Pancreas (tissue), 10 donors: ENCODE data around the gene PIP5K1B. TPM values are rescaled to one million over a fixed set of nuclear protein-coding genes. Genes with fewer than 3 reads are reported as not detected.

ENCODE experiments used
- ATAC-seq, 4 donors: fragments of 200-7000 bp; cut with Tn5 transposase; one replicate each; pipeline versions ENCODE4 v1.8.0 to v1.9.1; 2020; ENCODE audit warnings: mild to moderate bottlenecking in 4 of 4, moderate library complexity in 4 of 4
- DNase-seq, 6 donors: peaks; one replicate each; pipeline ENCODE4 v3.0.0-alpha.2; 2020
- FAIRE-seq: peaks from 2 replicates; lab custom pipeline; 2012; peaks lifted over from hg19 to GRCh38; lab: Jason Lieb, UNC
- H3K27ac ChIP-seq, 4 donors: fragments of 200-600 bp; sonication (generic); 1 replicate in 3 of 4; 2 replicates in 1 of 4; pipeline versions ENCODE4 v1.5.0 to v1.8.0; 2020
- H3K27me3 ChIP-seq, 4 donors: fragments of 200-600 bp; one replicate each; pipeline ENCODE4 v1.8.0; 2021
- H3K36me3 ChIP-seq, 3 donors: fragments of 200-600 bp; sonication (generic) in 1 of 3; one replicate each; pipeline versions ENCODE4 v1.5.0 to v1.8.0; 2020 to 2021
- H3K4me1 ChIP-seq, 3 donors: fragments of 200-600 bp; one replicate each; pipeline ENCODE4 v1.8.0; 2021
- H3K4me3 ChIP-seq, 4 donors: fragments of 200-600 bp; sonication (generic) in 2 of 4; one replicate each; pipeline versions ENCODE4 v1.5.0 to v1.8.0; 2020 to 2021
- H3K9me3 ChIP-seq, 4 donors: fragments of 200-600 bp; one replicate each; pipeline ENCODE4 v1.8.0; 2021
- WGBS, 2 donors: extraction: QIAGEN DNeasy Blood & Tissue Kit; methylation state at CpG; one replicate each; pipeline ENCODE4 v1.1.7; 2013; 5-methylcytosine and 5-hydroxymethylcytosine counted together
- intact Hi-C, 3 donors: fragments of 100-400 bp; cut with DNase I; formaldehyde crosslinking; loops; one replicate each; pipeline versions ENCODE4 v1.11.1 to v1.14.2; 2022
- polyA plus RNA-seq, 2 donors: library from polyadenylated mRNA; stranded (reverse); fragments of 200-250 nt; gene quantifications; one replicate each; pipeline ENCODE4 v1.2.3, GENCODE V29; 2013
- total RNA-seq, 6 donors: library from RNA; stranded (reverse); fragmentation: NEBNext Ultra II Directional in 4 of 6; extraction: Animal tissue kit (Norgen Biotek cat#: 25700) in 4 of 6; gene quantifications; one replicate each; pipeline versions ENCODE4 v1.2.1 to v1.2.4, GENCODE V29; 2021 to 2023
- TF ChIP-seq, protein P1 (sequence below), 4 donors: fragments of 200-600 bp; sonication (generic) in 3 of 4; IDR thresholded peaks; one replicate each; pipeline versions ENCODE4 v1.5.0 to v1.8.0; 2021; ENCODE audit warnings: antibody characterized with exemption in 4 of 4
- donor health status: healthy with polysubstance abuse.
- donor health status: DM: no; HTN: no; CAD: no; lungs with moderate emphysema.
- donor health status: DM: no; HTN: no; CAD: no.
- donor health status: control.
- donor health status: control.
- donor health status: Bipolar disorder and iron deficiency.
- donor health status: DM: yes; HTN: yes; CAD: no.
- donor health status: DM: no; HTN: no; CAD: no.
- donor health status: DM: no; HTN: no; CAD: no.
- donor health status: DM: yes; HTN: yes; CAD: no.

Gene PIP5K1B
- total and polyA plus RNA-seq, 8 donors, result 1.3 to 6.9 (median 6.2) TPM

- Histone ChIP-seq H3K27me3 (no peaks in the 10 kb centered on the region), H3K4me1 (peaks cover 14 to 22% (median 16%) of the 10 kb centered on the region in 3 donors), H3K27ac (no peak overlapping the region), H3K36me3 (no peaks in the 10 kb centered on the region), H3K4me3 (no peak overlapping the region), H3K9me3 (no peaks in the 10 kb centered on the region)
- no peak for FAIRE-seq
- intact Hi-C loops, result no loop called here
- no peak for DNase-seq
- TF ChIP-seq, protein P1, sequence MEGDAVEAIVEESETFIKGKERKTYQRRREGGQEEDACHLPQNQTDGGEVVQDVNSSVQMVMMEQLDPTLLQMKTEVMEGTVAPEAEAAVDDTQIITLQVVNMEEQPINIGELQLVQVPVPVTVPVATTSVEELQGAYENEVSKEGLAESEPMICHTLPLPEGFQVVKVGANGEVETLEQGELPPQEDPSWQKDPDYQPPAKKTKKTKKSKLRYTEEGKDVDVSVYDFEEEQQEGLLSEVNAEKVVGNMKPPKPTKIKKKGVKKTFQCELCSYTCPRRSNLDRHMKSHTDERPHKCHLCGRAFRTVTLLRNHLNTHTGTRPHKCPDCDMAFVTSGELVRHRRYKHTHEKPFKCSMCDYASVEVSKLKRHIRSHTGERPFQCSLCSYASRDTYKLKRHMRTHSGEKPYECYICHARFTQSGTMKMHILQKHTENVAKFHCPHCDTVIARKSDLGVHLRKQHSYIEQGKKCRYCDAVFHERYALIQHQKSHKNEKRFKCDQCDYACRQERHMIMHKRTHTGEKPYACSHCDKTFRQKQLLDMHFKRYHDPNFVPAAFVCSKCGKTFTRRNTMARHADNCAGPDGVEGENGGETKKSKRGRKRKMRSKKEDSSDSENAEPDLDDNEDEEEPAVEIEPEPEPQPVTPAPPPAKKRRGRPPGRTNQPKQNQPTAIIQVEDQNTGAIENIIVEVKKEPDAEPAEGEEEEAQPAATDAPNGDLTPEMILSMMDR (IDR thresholded peaks at IDR 0.05), result no peak
- WGBS, 2 donors, result 82 to 93% methylated on average over 2 of the region's 2 CpGs
- no peak for ATAC-seq
Observed at GRCh38 chr9:68777070-68777763, 72.2 kb downstream of the PIP5K1B start.

- FAIRE-seq, result no peak
Observed at GRCh38 chr9:68778635-68779034, 73.6 kb downstream of the PIP5K1B start.

DNA sequence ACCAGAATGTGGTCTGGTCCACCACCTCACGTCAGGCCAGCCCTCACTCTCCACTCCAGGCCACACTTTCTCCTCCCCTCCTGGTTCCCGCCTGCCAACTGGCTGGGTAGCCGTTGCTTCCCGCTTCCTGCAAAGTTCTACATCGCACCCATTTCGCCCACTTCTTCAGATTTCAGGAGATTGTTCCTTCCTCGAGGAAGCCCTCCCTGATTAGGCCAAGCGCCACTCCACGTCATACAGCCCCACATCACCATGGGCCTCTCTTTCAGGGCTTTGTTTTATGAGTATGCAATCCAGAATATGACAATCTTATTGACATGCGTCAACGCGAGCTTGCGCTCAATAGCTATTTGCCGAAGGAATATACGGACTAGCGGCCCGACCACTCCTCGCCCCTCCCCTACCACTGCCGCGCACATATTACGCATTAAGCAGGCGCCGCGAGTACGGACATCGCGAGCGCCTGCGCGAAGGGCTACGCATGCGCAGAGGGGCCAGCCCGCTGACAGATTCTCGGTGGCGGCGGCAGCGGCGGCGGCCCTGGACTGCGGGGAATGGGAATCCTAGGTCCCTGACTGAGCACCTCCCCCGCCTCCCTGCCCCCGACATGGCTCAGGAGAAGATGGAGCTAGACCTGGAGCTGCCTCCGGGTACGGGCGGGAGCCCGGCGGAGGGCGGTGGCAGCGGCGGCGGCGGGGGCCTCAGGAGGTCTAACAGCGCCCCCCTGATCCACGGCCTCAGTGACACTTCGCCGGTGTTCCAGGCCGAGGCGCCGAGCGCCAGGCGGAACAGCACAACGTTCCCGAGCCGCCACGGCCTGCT lies 74.7 kb downstream of the PIP5K1B start:
- WGBS, 2 donors, result 0 to 1% methylated on average over 53 to 65 of the region's 65 CpGs
- FAIRE-seq (no peak), ATAC-seq (peak; percentile 91 to 99 (median 96)), DNase-seq (peak; percentile 92 to 99 (median 96))
- Histone ChIP-seq H3K4me3 (peak overlapping the region; percentile 54 to 93 (median 79)), H3K27ac (peak overlapping the region; percentile 81 to 94 (median 90)), H3K27me3 (no peaks in the 10 kb centered on the region), H3K9me3 (no peaks in the 10 kb centered on the region), H3K4me1 (peaks cover 26 to 48% (median 33%) of the 10 kb centered on the region in 3 donors), H3K36me3 (no peaks in the 10 kb centered on the region)
- TF ChIP-seq, protein P1 (IDR thresholded peaks at IDR 0.05), result no peak
- intact Hi-C loops, result loop anchor here in 1 of 3 donors (10.0 kb wide), 1 partner anchor 215 kb away; no protein-coding TSS in a partner anchor

More at GRCh38 chr9:68778635-68779034, 73.6 kb downstream of the PIP5K1B start:
- Histone ChIP-seq H3K27ac (no peak overlapping the region), H3K9me3 (no peaks in the 10 kb centered on the region), H3K36me3 (no peaks in the 10 kb centered on the region), H3K27me3 (no peaks in the 10 kb centered on the region), H3K4me1 (peaks cover 23 to 36% (median 28%) of the 10 kb centered on the region in 3 donors), H3K4me3 (peak overlapping the region in 1 of 4 donors; percentile 78)
- no peak for ATAC-seq
- WGBS, 2 donors, result 94 to 95% methylated on average over 5 of the region's 5 CpGs
- TF ChIP-seq, protein P1 (IDR thresholded peaks at IDR 0.05), result no peak
- no peak for DNase-seq
- intact Hi-C loops, result no loop called here

GRCh38 chr9:68780380-68780712 lies 75.3 kb downstream of the PIP5K1B start:
- ATAC-seq (no peak), DNase-seq (no peak), FAIRE-seq (no peak)
- Histone ChIP-seq H3K27me3 (no peaks in the 10 kb centered on the region), H3K36me3 (no peaks in the 10 kb centered on the region), H3K9me3 (no peaks in the 10 kb centered on the region), H3K4me1 (peaks cover 26 to 48% (median 33%) of the 10 kb centered on the region in 3 donors), H3K27ac (peak overlapping the region; percentile 81 to 94 (median 90)), H3K4me3 (peak overlapping the region; percentile 54 to 93 (median 79))
- intact Hi-C loops, result loop anchor here in 1 of 3 donors (10.0 kb wide), 1 partner anchor 214 kb away; no protein-coding TSS in a partner anchor
- TF ChIP-seq, protein P1 (IDR thresholded peaks at IDR 0.05), result no peak
- WGBS, 2 donors, result 0% methylated on average over 19 of the region's 19 CpGs
